Measurements from ENCODE around the gene SULT1A2.

Gene SULT1A2

DNA sequence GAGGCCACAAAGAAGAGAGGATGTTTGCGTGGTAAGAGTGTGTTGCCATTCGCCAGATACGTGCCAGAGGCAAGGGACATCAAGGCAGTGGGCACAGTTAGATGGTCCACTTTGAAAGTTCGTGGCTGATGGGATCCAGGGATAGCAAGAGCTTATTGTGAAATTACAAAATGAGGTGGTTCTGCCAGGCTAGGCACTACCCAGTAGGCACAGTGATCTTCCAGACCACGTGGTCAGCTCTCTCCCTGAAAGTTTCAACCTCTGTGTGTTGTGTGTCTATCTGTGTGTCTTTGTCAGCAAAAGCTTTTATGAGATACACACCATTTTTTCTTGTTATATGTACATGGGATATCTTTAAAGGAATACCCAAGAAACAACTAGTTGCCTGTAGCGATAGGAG is 33.6 kb downstream of the SULT1A2 start:
- H3K4me3 ChIP-seq (ENCODE audit: low read depth, low read length), result no peak overlapping the region
- DNase-seq (ENCODE audit: low read depth), result no peak
- TF ChIP-seq, protein P1, sequence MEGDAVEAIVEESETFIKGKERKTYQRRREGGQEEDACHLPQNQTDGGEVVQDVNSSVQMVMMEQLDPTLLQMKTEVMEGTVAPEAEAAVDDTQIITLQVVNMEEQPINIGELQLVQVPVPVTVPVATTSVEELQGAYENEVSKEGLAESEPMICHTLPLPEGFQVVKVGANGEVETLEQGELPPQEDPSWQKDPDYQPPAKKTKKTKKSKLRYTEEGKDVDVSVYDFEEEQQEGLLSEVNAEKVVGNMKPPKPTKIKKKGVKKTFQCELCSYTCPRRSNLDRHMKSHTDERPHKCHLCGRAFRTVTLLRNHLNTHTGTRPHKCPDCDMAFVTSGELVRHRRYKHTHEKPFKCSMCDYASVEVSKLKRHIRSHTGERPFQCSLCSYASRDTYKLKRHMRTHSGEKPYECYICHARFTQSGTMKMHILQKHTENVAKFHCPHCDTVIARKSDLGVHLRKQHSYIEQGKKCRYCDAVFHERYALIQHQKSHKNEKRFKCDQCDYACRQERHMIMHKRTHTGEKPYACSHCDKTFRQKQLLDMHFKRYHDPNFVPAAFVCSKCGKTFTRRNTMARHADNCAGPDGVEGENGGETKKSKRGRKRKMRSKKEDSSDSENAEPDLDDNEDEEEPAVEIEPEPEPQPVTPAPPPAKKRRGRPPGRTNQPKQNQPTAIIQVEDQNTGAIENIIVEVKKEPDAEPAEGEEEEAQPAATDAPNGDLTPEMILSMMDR (IDR thresholded peaks at IDR 0.05; ENCODE audit: control insufficient read depth, extremely low read depth, insufficient read depth), result no peak

- H3K4me3 ChIP-seq (ENCODE audit: low read depth, low read length), result no peak overlapping the region
- TF ChIP-seq, protein P1 (IDR thresholded peaks at IDR 0.05; ENCODE audit: control insufficient read depth, extremely low read depth, insufficient read depth), result no peak
- DNase-seq (ENCODE audit: low read depth), result no peak
These were observed 34.7 kb downstream of the SULT1A2 start for GRCh38 chr16:28562199-28562598.

GRCh38 chr16:28561557-28562187 is 35.2 kb downstream of the SULT1A2 start:
- no peak for DNase-seq (ENCODE audit: low read depth)
- no peak overlapping the region for H3K4me3 ChIP-seq (ENCODE audit: low read depth, low read length)
- TF ChIP-seq, protein P1 (IDR thresholded peaks at IDR 0.05; ENCODE audit: control insufficient read depth, extremely low read depth, insufficient read depth), result no peak

- TF ChIP-seq, protein P1 (IDR thresholded peaks at IDR 0.05; ENCODE audit: control insufficient read depth, extremely low read depth, insufficient read depth), result no peak
- no peak for DNase-seq (ENCODE audit: low read depth)
These were observed 38.4 kb downstream of the SULT1A2 start for GRCh38 chr16:28558456-28558855.

DNA sequence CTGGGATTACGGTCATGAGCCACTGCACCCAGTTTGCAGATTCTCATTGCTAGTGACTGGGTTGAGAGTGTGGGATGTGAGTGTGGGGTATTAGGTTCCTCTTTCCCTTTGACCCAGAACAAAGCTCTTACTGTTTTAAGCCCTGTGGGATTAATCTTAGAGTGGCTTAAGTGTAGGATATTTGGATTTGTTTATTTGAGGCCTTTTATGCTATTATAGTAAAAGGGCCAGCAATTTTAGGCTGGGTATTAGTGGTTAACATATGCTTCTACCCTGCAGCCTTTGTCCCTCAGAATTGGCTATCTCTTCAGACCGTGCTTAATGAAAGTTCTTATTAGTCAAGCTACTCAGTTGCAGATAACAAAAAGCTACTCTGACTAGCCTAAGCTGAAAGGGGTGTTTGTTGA is 39.9 kb downstream of the SULT1A2 start:
- H3K4me3 ChIP-seq (ENCODE audit: low read depth, low read length), result no peak overlapping the region
- TF ChIP-seq, protein P1 (IDR thresholded peaks at IDR 0.05; ENCODE audit: control insufficient read depth, extremely low read depth, insufficient read depth), result no peak
- no peak for DNase-seq (ENCODE audit: low read depth)

More at GRCh38 chr16:28558456-28558855, 38.4 kb downstream of the SULT1A2 start:
- no peak overlapping the region for H3K4me3 ChIP-seq (ENCODE audit: low read depth, low read length)

GRCh38 chr16:28555561-28555960 is 41.3 kb downstream of the SULT1A2 start:
- no peak overlapping the region for H3K4me3 ChIP-seq (ENCODE audit: low read depth, low read length)
- DNase-seq (ENCODE audit: low read depth), result no peak
- TF ChIP-seq, protein P1 (IDR thresholded peaks at IDR 0.05; ENCODE audit: control insufficient read depth, extremely low read depth, insufficient read depth), result no peak
